HG03521 (cell line): Measurements from ENCODE around the gene ALG12.
A peak's percentile ranks its signal among the peaks of the same experiment; 100 is the strongest.
"Not testable (repeated sequence)": the region's sequence is repeated elsewhere in the genome, so short reads cannot be mapped to it uniquely, and the experiment has no call there.

Experiments used
- ATAC-seq: cut with Tn5 transposase; IDR thresholded peaks from one replicate; pipeline ENCODE4 v1.9.1; 2021; ENCODE audit warnings: mild to moderate bottlenecking, moderate library complexity; ENCODE audit not compliant: unreplicated experiment

Gene ALG12

DNA sequence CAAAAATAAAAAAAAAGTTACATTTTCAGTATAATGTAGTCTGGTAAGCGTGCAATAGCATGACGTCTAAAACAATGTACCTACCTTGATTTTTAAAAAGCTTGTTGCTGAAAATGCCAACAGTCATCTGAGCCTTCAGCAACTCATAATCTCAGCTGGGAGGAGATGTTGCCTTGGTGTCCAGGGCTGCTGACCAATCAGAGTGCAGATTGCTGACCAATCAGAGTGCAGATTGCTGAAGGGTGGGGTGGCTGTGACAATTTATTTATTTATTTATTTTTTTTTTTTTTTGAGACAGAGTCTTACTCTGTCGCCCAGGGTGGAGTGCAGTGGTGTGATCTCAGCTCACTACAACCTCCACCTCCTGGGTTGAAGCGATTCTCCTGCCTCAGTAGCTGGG, 46.8 kb downstream of the ALG12 start:
- no peak for ATAC-seq

- ATAC-seq: no peak
Measured at GRCh38 chr22:49869845-49870712, 48.2 kb downstream of the ALG12 start.

DNA sequence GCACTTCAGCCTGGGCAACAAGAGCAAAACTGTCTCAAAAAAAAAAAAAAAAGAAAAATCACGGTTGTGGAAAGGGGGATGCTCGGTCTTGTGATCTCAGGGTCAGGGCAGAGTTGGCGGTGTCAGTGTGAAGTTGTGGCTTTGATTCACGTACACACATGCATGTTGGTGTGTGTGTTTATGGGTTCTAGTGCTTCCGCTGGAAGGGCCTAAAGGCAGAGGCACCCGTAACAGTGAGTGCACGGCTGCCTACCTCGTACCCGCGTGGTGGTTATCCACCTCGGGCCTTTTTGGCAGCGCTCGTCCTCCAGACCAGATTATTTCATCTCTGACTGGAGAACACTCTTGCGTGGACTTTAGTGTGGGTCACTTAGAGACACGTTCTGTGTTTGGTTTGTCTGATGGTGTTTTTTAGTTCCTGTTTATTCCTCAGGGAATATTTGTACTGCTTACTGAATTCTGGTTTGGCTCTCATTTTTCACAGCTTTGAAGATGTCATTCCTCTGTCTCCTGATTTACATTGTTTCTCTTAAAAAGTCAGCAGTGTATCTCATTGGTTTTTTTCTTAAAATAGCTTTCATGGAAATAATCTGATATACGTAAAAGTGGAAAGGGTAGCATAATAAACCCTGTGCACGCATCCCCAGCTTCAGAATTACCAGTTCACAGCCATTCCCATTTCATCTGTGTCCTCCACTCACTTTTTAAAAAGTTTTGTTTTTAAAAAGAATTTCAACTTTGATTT, 49.0 kb downstream of the ALG12 start:
- ATAC-seq: no peak

DNA sequence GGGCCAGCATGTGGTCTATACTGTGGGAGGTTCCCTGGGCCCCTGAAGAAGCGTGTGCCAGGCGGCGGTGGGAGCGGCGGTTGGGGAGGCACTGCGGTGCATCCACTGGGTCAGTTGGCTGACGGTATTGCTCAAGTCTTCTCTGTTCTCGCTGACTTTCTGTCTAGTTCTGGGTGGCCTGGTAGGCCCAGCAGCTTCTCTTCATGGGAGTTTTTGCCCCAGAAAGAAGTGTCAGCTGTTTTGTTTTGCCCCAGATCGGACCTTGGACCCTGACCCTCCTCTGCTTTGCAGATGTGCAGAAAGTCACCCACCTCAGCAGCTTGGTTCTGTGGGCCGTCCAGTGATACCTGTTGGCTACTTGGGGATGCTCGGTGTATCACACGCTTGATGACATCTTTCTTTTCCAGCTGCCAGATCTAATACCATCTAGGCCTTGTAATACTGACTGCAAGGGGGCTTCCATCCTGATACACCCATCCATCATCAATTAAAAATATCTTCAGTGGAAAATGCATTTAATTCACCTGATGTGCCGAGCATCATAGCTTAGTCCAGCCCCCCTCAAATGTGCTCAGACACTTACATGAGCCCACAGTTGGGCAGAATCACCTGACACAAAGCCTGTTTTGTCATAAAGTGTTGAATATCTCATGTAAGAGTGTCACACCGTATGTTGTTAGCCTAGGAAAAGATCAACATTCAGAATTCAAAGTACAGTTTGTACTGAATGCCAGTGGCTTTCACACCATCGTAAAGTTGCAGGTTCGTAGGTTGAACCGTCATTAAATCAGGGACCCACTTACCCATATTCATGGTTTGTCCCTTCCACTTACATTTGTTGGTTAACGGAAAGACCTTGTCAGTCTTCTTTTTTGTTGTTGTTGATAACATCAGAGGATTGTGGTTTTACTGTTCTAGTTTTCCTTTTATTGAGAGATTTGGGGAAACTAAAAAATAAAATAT, 50.7 kb downstream of the ALG12 start:
- ATAC-seq: no peak

- no peak for ATAC-seq
Measured at GRCh38 chr22:49866646-49867045, 51.6 kb downstream of the ALG12 start.

DNA sequence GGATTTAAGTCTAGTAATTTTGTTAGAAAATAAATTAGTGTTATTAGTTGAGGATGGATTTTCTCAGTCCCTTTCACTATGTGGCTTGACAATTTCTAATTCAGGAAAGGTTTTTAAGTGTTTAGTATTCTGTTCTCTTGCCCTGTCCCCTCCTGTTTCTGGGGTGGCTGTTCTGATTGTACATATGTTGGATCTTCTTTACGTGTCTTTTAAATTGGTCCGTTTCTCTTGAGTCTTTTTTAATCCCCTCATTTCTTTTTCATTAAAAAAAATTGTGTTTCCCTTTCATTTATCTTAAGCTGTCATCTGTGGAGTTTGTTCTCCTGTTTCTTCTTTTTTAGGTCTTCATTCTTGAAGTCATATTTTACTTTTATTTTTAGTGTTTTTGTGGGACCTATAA, 52.1 kb downstream of the ALG12 start:
- no peak for ATAC-seq

- ATAC-seq: no peak
Measured at GRCh38 chr22:49865156-49865555, 53.1 kb downstream of the ALG12 start.

DNA sequence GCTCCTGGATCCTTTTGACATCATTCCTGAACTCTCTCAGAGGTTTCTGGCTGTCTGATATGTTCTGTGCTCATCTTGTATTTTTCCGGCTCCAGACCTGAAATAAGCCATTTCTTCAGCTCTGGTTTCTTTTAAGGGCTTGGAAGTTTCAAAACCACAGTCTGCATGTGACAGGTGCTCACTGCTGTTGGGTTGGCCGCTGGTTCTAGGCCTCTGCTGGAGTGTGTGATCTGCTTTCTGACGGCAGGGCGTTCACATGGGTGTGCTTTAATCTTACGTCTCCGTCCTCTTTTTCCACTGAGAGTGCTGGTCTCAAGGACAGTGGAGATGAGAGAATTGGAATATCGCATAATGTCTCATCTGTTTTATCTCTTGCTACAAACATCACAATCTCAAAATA, 54.3 kb downstream of the ALG12 start:
- no peak for ATAC-seq

DNA sequence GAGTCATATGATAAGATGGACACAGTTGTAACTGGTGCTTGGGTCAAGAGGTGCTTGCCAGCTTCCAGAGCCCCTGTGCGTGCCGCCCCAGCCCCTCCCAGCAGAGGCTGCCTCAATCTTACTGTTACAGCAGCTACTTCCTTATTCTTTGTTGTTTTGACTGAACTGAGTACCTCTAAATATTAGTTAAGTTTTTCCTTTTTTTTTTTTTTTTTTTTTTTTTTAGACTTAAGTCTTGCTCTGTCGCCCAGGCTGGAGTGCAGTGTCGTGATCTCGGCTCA, 55.8 kb downstream of the ALG12 start:
- no peak for ATAC-seq

DNA sequence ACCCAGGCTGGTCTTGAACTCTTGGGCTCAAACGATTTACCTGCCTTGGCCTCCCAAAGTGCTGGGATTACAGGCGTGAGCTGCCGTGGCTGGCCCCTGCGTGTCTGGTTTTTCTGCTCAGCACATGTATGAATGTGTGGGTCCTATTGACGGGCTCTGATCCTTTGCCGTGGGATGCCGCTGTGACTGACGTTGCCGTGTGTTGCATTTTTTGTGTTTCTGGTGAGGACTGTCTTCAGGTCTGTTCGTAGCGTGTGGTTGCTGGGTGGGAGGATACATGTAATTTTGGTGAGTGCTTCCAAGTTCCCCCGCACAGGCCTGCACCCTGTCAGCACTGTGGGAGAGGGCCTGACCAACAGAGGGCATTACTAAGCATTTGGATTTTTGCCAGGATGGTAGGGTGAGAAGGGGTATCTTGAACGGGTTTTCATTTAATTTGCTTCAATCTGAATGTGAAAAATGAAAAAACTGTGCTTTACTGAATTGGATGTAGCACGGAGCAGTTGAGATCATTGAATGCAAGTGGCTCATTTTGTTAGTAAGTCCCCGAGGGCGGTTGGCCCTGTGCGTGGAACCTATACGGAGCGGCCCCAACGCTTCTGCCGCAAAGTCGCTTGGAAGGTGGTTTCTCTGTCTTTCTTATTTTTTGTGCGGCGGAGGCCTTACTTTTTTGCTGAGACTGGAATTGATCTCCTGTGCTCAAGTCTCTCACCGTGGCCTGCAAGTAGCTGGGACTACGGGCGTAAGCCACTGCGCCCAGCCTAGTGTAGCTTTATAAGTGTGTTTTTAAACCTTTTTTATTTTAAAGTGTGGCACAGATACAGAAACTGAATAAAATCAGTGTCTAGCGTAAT, 56.4 kb downstream of the ALG12 start:
- no peak for ATAC-seq

DNA sequence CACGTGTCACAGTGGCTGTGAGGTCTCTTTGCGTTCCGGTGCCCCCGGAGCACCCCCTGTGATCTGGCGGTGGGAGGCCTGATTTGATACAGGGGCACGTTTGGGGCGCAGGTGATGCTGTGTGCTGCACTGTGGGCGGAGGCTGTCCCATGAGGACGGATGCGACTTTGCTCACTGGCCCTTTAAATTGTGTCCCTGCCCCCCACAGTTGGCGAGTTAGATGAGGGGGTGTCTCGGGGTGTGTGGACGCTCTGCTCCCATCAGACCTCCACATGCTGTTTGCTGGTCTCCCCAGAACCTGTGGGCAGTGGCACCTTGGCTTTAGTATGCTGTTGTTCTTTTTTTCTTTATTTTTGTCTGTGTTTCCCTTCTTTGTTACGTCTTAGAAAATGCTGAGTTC, 59.4 kb downstream of the ALG12 start:
- no peak for ATAC-seq

DNA sequence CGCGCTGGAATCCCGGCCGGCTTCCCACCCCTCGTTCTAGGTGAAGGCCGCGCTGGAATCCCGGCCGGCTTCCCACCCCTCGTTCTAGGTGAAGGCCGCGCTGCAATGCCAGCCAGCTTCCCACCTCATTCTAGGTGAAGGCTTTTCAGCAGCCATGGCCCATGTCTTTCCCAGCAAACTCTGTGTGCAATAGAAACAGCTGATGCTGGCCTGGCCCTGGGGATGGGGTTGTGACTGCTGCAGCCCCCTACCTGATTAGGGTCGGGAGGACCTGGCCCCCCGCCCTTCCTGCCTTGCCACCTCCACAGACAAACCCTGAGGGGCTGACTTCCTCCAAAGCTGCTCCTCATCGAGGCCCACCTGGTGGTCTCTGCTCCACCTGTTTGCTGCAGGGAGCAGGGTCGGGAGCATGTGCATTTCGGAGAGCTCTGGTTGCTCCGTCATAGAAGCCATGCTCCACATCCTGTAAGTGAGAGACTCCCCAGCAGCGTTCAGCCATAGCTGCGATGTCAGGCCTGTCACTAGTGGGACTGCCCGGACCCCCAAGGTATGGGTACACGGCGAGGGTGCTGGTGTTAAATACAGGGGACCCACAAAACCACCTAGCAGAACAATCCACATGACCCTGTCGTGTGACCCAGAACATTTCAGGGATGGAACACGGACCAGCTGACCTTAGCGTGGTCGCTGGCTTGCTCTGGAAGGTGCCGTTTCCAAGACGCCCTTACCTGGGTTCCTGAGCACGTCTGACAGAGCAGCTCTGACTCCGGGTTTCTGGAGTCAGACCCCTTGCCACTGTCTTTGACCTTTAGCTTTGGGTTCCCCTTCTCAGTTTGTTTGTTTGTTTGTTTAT, 61.2 kb downstream of the ALG12 start:
- ATAC-seq: no peak

- ATAC-seq: no peak
Measured at GRCh38 chr22:49856343-49856742, 61.9 kb downstream of the ALG12 start.

DNA sequence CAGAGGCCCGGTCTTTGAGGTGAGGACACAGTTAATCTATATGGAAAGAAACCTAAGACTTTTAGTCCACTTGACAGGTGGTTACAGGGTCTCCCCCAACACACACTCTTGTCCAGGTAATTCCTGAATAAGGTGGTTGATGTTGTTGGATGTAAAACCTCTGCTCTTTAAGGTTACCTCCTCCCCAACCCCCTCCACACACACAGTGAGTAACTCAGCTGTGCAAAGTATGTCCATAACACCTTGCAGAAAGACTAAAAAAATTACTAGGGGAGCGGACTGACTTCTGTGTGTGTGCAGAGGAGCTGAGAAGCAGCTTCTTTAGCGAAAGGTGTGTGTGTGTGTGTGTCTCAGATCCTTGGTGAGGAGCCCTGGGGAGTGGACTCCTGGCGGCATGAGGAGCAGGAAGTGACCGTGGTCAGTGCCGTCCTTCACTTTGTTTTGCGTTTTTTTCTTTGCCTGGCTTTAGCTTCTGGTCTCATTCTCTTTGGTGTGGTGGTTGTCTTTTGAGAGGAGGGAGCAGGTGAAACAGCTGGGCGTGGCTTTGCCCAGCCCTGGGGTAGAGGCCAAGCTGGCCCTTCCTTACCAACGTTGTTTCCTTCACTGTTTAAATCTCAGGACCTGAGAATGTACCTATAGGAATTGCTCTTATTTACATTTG, 62.9 kb downstream of the ALG12 start:
- ATAC-seq: no peak

GRCh38 chr22:49853981-49854831, 64.0 kb downstream of the ALG12 start:
- peak; percentile 29 for ATAC-seq

- ATAC-seq: peak; percentile 85
Measured at GRCh38 chr22:49852898-49853894, 65.0 kb downstream of the ALG12 start, which contains the start of gene ZBED4. Gene ZBED4, plus strand, starts transcription at chr22:49853844. Its CDS starts 29,819 bp downstream, at chr22:49883663.

- ATAC-seq: not testable (repeated sequence)
Measured at GRCh38 chr22:49852568-49852897, 65.7 kb downstream of the ALG12 start.
